ENCODE data around the gene COMT. TPM values are rescaled to one million over a fixed set of nuclear protein-coding genes. Genes with fewer than 3 reads are reported as not detected.
"Not testable (repeated sequence)": the region's sequence is repeated elsewhere in the genome, so short reads cannot be mapped to it uniquely, and the experiment has no call there.

COMT gene
- total and polyA plus RNA-seq, 2 donors: 53.6 to 74.5 TPM

- H3K27ac ChIP-seq (ENCODE audit: low read depth in 1 of 2, low read length in 1 of 2): no peak overlapping the region
- H3K27me3 ChIP-seq (ENCODE audit: control insufficient read depth in 2 of 2, insufficient read depth in 1 of 2, low read length in 1 of 2): no peaks in the 10 kb centered on the region
- H3K4me3 ChIP-seq (ENCODE audit: low read length in 2 of 2): no peak overlapping the region
- DNase-seq (ENCODE audit: low read depth in 6 of 9, low spot score in 9 of 9): no peak
- H3K4me1 ChIP-seq (ENCODE audit: control insufficient read depth in 2 of 2, insufficient read depth in 2 of 2, low read length in 2 of 2): peaks cover 3 to 20% of the 10 kb centered on the region in 2 donors
- 98% methylated on average over 13 of the region's 13 CpGs for WGBS
- H3K9me3 ChIP-seq (ENCODE audit: control insufficient read depth in 2 of 2, insufficient read depth in 1 of 2, low read length in 1 of 2): no peaks in the 10 kb centered on the region
- H3K36me3 ChIP-seq (ENCODE audit: control insufficient read depth in 2 of 2, insufficient read depth in 2 of 2, low read length in 1 of 2): peaks cover 7 to 17% of the 10 kb centered on the region in 2 donors
Measured at GRCh38 chr22:19919701-19920363, 21.7 kb upstream of the COMT start.

GRCh38 chr22:19921544-19922081, 20.0 kb upstream of the COMT start:
- Histone ChIP-seq H3K27ac (ENCODE audit: low read depth in 1 of 2, low read length in 1 of 2) (no peak overlapping the region), H3K27me3 (ENCODE audit: control insufficient read depth in 2 of 2, insufficient read depth in 1 of 2, low read length in 1 of 2) (no peaks in the 10 kb centered on the region), H3K9me3 (ENCODE audit: control insufficient read depth in 2 of 2, insufficient read depth in 1 of 2, low read length in 1 of 2) (no peaks in the 10 kb centered on the region), H3K36me3 (ENCODE audit: control insufficient read depth in 2 of 2, insufficient read depth in 2 of 2, low read length in 1 of 2) (peaks cover 0 to 13% of the 10 kb centered on the region in 2 donors), H3K4me1 (ENCODE audit: control insufficient read depth in 2 of 2, insufficient read depth in 2 of 2, low read length in 2 of 2) (peaks cover 3 to 7% of the 10 kb centered on the region in 2 donors), H3K4me3 (ENCODE audit: low read length in 2 of 2) (no peak overlapping the region)
- DNase-seq (ENCODE audit: low read depth in 6 of 9, low spot score in 9 of 9): no peak
- 64% methylated on average over 3 of the region's 3 CpGs for WGBS

- Histone ChIP-seq H3K36me3 (ENCODE audit: control insufficient read depth in 2 of 2, insufficient read depth in 2 of 2, low read length in 1 of 2) (no peaks in the 10 kb centered on the region), H3K4me3 (ENCODE audit: low read length in 2 of 2) (no peak overlapping the region), H3K4me1 (ENCODE audit: control insufficient read depth in 2 of 2, insufficient read depth in 2 of 2, low read length in 2 of 2) (no peaks in the 10 kb centered on the region), H3K27ac (ENCODE audit: low read depth in 1 of 2, low read length in 1 of 2) (no peak overlapping the region), H3K27me3 (ENCODE audit: control insufficient read depth in 2 of 2, insufficient read depth in 1 of 2, low read length in 1 of 2) (no peaks in the 10 kb centered on the region), H3K9me3 (ENCODE audit: control insufficient read depth in 2 of 2, insufficient read depth in 1 of 2, low read length in 1 of 2) (no peaks in the 10 kb centered on the region)
- WGBS: 90% methylated on average over 12 of the region's 12 CpGs
- DNase-seq (ENCODE audit: low read depth in 6 of 9, low spot score in 9 of 9): no peak
Measured at GRCh38 chr22:19923914-19924513, 17.6 kb upstream of the COMT start.

GRCh38 chr22:19926028-19926427, 15.5 kb upstream of the COMT start:
- H3K27ac ChIP-seq (ENCODE audit: low read depth in 1 of 2, low read length in 1 of 2); H3K36me3 ChIP-seq (ENCODE audit: control insufficient read depth in 2 of 2, insufficient read depth in 2 of 2, low read length in 1 of 2); H3K4me1 ChIP-seq (ENCODE audit: control insufficient read depth in 2 of 2, insufficient read depth in 2 of 2, low read length in 2 of 2); DNase-seq (ENCODE audit: low read depth in 6 of 9, low spot score in 9 of 9); H3K9me3 ChIP-seq (ENCODE audit: control insufficient read depth in 2 of 2, insufficient read depth in 1 of 2, low read length in 1 of 2); H3K27me3 ChIP-seq (ENCODE audit: control insufficient read depth in 2 of 2, insufficient read depth in 1 of 2, low read length in 1 of 2); H3K4me3 ChIP-seq (ENCODE audit: low read length in 2 of 2): not testable (repeated sequence)
- WGBS: 91% methylated on average over 11 of the region's 11 CpGs

GRCh38 chr22:19927696-19928095, 13.9 kb upstream of the COMT start:
- DNase-seq (ENCODE audit: low read depth in 6 of 9, low spot score in 9 of 9): no peak
- Histone ChIP-seq H3K4me1 (ENCODE audit: control insufficient read depth in 2 of 2, insufficient read depth in 2 of 2, low read length in 2 of 2) (peaks cover 0 to 2% of the 10 kb centered on the region in 2 donors), H3K36me3 (ENCODE audit: control insufficient read depth in 2 of 2, insufficient read depth in 2 of 2, low read length in 1 of 2) (no peaks in the 10 kb centered on the region), H3K27me3 (ENCODE audit: control insufficient read depth in 2 of 2, insufficient read depth in 1 of 2, low read length in 1 of 2) (no peaks in the 10 kb centered on the region), H3K27ac (ENCODE audit: low read depth in 1 of 2, low read length in 1 of 2) (no peak overlapping the region), H3K4me3 (ENCODE audit: low read length in 2 of 2) (no peak overlapping the region), H3K9me3 (ENCODE audit: control insufficient read depth in 2 of 2, insufficient read depth in 1 of 2, low read length in 1 of 2) (no peaks in the 10 kb centered on the region)
- 96% methylated on average over 7 of the region's 7 CpGs for WGBS

- no peak overlapping the region for H3K27ac ChIP-seq (ENCODE audit: low read depth in 1 of 2, low read length in 1 of 2)
- no peak for DNase-seq (ENCODE audit: low read depth in 6 of 9, low spot score in 9 of 9)
Measured at GRCh38 chr22:19928207-19928606, 13.4 kb upstream of the COMT start.

GRCh38 chr22:19929586-19930550, 11.7 kb upstream of the COMT start:
- no peaks in the 10 kb centered on the region for H3K36me3 ChIP-seq (ENCODE audit: control insufficient read depth in 2 of 2, insufficient read depth in 2 of 2, low read length in 1 of 2)
- 95% methylated on average over 21 of the region's 21 CpGs for WGBS
- DNase-seq (ENCODE audit: low read depth in 6 of 9, low spot score in 9 of 9): no peak
- peaks cover 0 to 4% of the 10 kb centered on the region in 2 donors for H3K9me3 ChIP-seq (ENCODE audit: control insufficient read depth in 2 of 2, insufficient read depth in 1 of 2, low read length in 1 of 2)
- no peak overlapping the region for H3K4me3 ChIP-seq (ENCODE audit: low read length in 2 of 2)
- peaks cover 3% of the 10 kb centered on the region in 2 donors for H3K4me1 ChIP-seq (ENCODE audit: control insufficient read depth in 2 of 2, insufficient read depth in 2 of 2, low read length in 2 of 2)
- no peak overlapping the region for H3K27ac ChIP-seq (ENCODE audit: low read depth in 1 of 2, low read length in 1 of 2)
- H3K27me3 ChIP-seq (ENCODE audit: control insufficient read depth in 2 of 2, insufficient read depth in 1 of 2, low read length in 1 of 2): no peaks in the 10 kb centered on the region

More at GRCh38 chr22:19928207-19928606, 13.4 kb upstream of the COMT start:
- no peaks in the 10 kb centered on the region for H3K27me3 ChIP-seq (ENCODE audit: control insufficient read depth in 2 of 2, insufficient read depth in 1 of 2, low read length in 1 of 2)
- H3K36me3 ChIP-seq (ENCODE audit: control insufficient read depth in 2 of 2, insufficient read depth in 2 of 2, low read length in 1 of 2): no peaks in the 10 kb centered on the region
- peaks cover 0 to 3% of the 10 kb centered on the region in 2 donors for H3K4me1 ChIP-seq (ENCODE audit: control insufficient read depth in 2 of 2, insufficient read depth in 2 of 2, low read length in 2 of 2)
- no peak overlapping the region for H3K4me3 ChIP-seq (ENCODE audit: low read length in 2 of 2)
- H3K9me3 ChIP-seq (ENCODE audit: control insufficient read depth in 2 of 2, insufficient read depth in 1 of 2, low read length in 1 of 2): no peaks in the 10 kb centered on the region
- 95% methylated on average over 11 of the region's 11 CpGs for WGBS

GRCh38 chr22:19930551-19931486, 10.8 kb upstream of the COMT start:
- no peaks in the 10 kb centered on the region for H3K27me3 ChIP-seq (ENCODE audit: control insufficient read depth in 2 of 2, insufficient read depth in 1 of 2, low read length in 1 of 2)
- 94% methylated on average over 21 of the region's 21 CpGs for WGBS
- no peaks in the 10 kb centered on the region for H3K36me3 ChIP-seq (ENCODE audit: control insufficient read depth in 2 of 2, insufficient read depth in 2 of 2, low read length in 1 of 2)
- H3K27ac ChIP-seq (ENCODE audit: low read depth in 1 of 2, low read length in 1 of 2): no peak overlapping the region
- no peak overlapping the region for H3K4me3 ChIP-seq (ENCODE audit: low read length in 2 of 2)
- DNase-seq (ENCODE audit: low read depth in 6 of 9, low spot score in 9 of 9): no peak
- H3K4me1 ChIP-seq (ENCODE audit: control insufficient read depth in 2 of 2, insufficient read depth in 2 of 2, low read length in 2 of 2): peaks cover 3% of the 10 kb centered on the region in 2 donors
- peaks cover 0 to 9% of the 10 kb centered on the region in 2 donors for H3K9me3 ChIP-seq (ENCODE audit: control insufficient read depth in 2 of 2, insufficient read depth in 1 of 2, low read length in 1 of 2)
